ENCODE results near the gene RAB11FIP4. TPM values are rescaled to one million over a fixed set of nuclear protein-coding genes. Genes with fewer than 3 reads are reported as not detected.
A peak's percentile ranks its signal among the peaks of the same experiment; 100 is the strongest.

The RAB11FIP4 gene
- total and polyA plus RNA-seq, 2 of the 8 experiments (the other 6 are each of a cell fraction or from before 2014, with no cell fraction given), result 21.7 to 53.2 TPM

GRCh38 chr17:31404028-31404949 lies 12.8 kb downstream of the RAB11FIP4 start:
- TF ChIP-seq RBBP5 (IDR thresholded peaks at IDR 0.05; ENCODE audit: borderline replicate concordance, low read depth, low read length) (no peak), MAFK (IDR thresholded peaks at IDR 0.05; ENCODE audit: low read depth, low read length) (no peak), POU5F1 (IDR thresholded peaks at IDR 0.05; ENCODE audit: low read depth, low read length) (no peak), RFX5 (IDR thresholded peaks at IDR 0.05; ENCODE audit: borderline replicate concordance, low read depth, low read length) (no peak), TCF12 (IDR thresholded peaks at IDR 0.05; ENCODE audit: low read depth, low read length) (no peak), KDM5A (IDR thresholded peaks at IDR 0.05; ENCODE audit: low read length) (no peak), CBX5 (IDR thresholded peaks at IDR 0.05; ENCODE audit: low read depth, low read length) (no peak), EZH2 (IDR thresholded peaks at IDR 0.05; ENCODE audit: low read depth, low read length, severe bottlenecking) (no peak), SP2 (IDR thresholded peaks at IDR 0.05; ENCODE audit: low read length) (no peak), BACH1 (IDR thresholded peaks at IDR 0.05; ENCODE audit: low read length) (no peak), BRCA1 (IDR thresholded peaks at IDR 0.05; ENCODE audit: low read depth, low read length) (no peak), TEAD4 (IDR thresholded peaks at IDR 0.05; ENCODE audit: low read depth, low read length) (no peak)
- no peak overlapping the region for H2AFZ ChIP-seq (ENCODE audit: low read length)
- peak overlapping the region; percentile 80; the same call in 1 of the 2 replicates for H4K8ac ChIP-seq (ENCODE audit: extremely low read depth, insufficient read depth, low read length)
- no peak overlapping the region for H4K5ac ChIP-seq (ENCODE audit: insufficient read length, low read depth, low read length)
- POLR2A ChIA-PET (ENCODE audit: partially characterized antibody), result no interaction called here
- FAIRE-seq (no peak), DNase-seq (ENCODE audit: low read depth in 1 of 2, low spot score in 2 of 2) (no peak)
- H2BK12ac ChIP-seq (ENCODE audit: low read depth, low read length), result no peak overlapping the region
- H2BK15ac ChIP-seq (ENCODE audit: low read length), result no peak overlapping the region
- no peaks in the 10 kb centered on the region for H3K9me3 ChIP-seq (ENCODE audit: insufficient read depth in 2 of 2, low read depth in 1 of 2, low read length in 1 of 2)
- H3K14ac ChIP-seq (ENCODE audit: insufficient read length), result no peak overlapping the region
- H3K18ac ChIP-seq (ENCODE audit: extremely low read depth, low read length), result no peak overlapping the region
- no peaks in the 10 kb centered on the region for H4K20me1 ChIP-seq (replicated peaks in 1 of 2; ENCODE audit: control insufficient read depth in 1 of 2, insufficient read depth in 2 of 2, low read length in 2 of 2)
- no peak overlapping the region for H2BK20ac ChIP-seq (ENCODE audit: low read length)
- no peak overlapping the region for H3K4me2 ChIP-seq (ENCODE audit: insufficient read depth in 1 of 2, low read depth in 2 of 2, low read length in 2 of 2)
- no peaks in the 10 kb centered on the region; a peak in 1 of 8 replicates for H3K36me3 ChIP-seq (ENCODE audit: control insufficient read depth in 2 of 4, insufficient read depth in 4 of 4, low read length in 3 of 4)
- H3K27me3 ChIP-seq (replicated peaks in 1 of 4; ENCODE audit: control insufficient read depth in 3 of 4, extremely low read depth in 1 of 4, insufficient read depth in 3 of 4, low read length in 3 of 4), result no peaks in the 10 kb centered on the region
- H3K4me3 ChIP-seq (ENCODE audit: extremely low read depth in 1 of 4, insufficient read depth in 2 of 4, low read depth in 3 of 4, low read length in 4 of 4), result no peak overlapping the region
- no peak overlapping the region for H3K4ac ChIP-seq (replicated peaks; ENCODE audit: insufficient read length, low read depth, low read length)
- no peak overlapping the region for H3K56ac ChIP-seq (replicated peaks; ENCODE audit: insufficient read length, low read depth, low read length)
- no peak overlapping the region for H3K9ac ChIP-seq (replicated peaks in 1 of 4; ENCODE audit: extremely low read depth in 1 of 4, low read depth in 3 of 4, low read length in 3 of 4)
- no peak overlapping the region for H3K27ac ChIP-seq (ENCODE audit: low read depth, low read length)
- peaks cover 1 to 3% (median 2%) of the 10 kb centered on the region in 4 experiments; a peak in 3 of 7 replicates for H3K4me1 ChIP-seq (replicated peaks in 1 of 4; ENCODE audit: control insufficient read depth in 3 of 4, insufficient read depth in 4 of 4, low read length in 3 of 4)
- WGBS, 2 experiments (ENCODE audit: extremely low coverage in 1 of 2, insufficient coverage in 1 of 2, insufficient read length in 1 of 2, insufficient replicate concordance in 2 of 2, low coverage in 1 of 2, low lambda C conversion rate in 2 of 2, missing lambda C conversion rate in 1 of 2), result 87% methylated on average over 19 of the region's 19 CpGs; no CpG with 5 or more reads in 1 of the 2 experiments
- no peaks in the 10 kb centered on the region for H3K79me2 ChIP-seq (ENCODE audit: control insufficient read depth in 1 of 2, insufficient read depth in 2 of 2, low read length in 2 of 2)
- peaks cover 3% of the 10 kb centered on the region; the same call in 1 of the 2 replicates for H3K23me2 ChIP-seq (ENCODE audit: low read depth, low read length)
- no peaks in the 10 kb centered on the region for H3K79me1 ChIP-seq (ENCODE audit: low read depth, low read length)
- H2AK5ac ChIP-seq (ENCODE audit: low read depth, low read length), result no peak overlapping the region
- H2BK120ac ChIP-seq (replicated peaks; ENCODE audit: low read depth, low read length), result no peak overlapping the region
- no peak overlapping the region for H4K91ac ChIP-seq (replicated peaks; ENCODE audit: insufficient read length, low read length)
- CTCF ChIA-PET (ENCODE audit: partially characterized antibody), result interaction anchor here (1.0 to 2.6 kb wide), 3 partner anchors 12 to 176 kb away, joined by 3 to 10 read pairs (median 3); no protein-coding TSS in a partner anchor
- no peak overlapping the region for H3K23ac ChIP-seq (ENCODE audit: insufficient read length)
- no peak overlapping the region for H2BK5ac ChIP-seq (ENCODE audit: low read depth, low read length)
